Activated T-cell treated with anti-CD3 and anti-CD28 coated beads for 1 hour (primary cell): ENCODE measurements around the gene DYNLT5.
"Not testable (repeated sequence)": the region's sequence is repeated elsewhere in the genome, so short reads cannot be mapped to it uniquely, and the experiment has no call there.

Experiments
- DNase-seq: peaks from one replicate; pipeline ENCODE4 v3.0.0-alpha.2; 2020; ENCODE audit warnings: low read depth

DYNLT5 gene, protein sequence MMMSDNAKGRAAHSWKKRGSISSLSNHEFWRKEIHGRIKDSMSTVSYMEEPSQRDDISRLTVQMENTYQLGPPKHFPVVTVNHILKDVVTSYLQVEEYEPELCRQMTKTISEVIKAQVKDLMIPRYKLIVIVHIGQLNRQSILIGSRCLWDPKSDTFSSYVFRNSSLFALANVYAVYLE

DNA sequence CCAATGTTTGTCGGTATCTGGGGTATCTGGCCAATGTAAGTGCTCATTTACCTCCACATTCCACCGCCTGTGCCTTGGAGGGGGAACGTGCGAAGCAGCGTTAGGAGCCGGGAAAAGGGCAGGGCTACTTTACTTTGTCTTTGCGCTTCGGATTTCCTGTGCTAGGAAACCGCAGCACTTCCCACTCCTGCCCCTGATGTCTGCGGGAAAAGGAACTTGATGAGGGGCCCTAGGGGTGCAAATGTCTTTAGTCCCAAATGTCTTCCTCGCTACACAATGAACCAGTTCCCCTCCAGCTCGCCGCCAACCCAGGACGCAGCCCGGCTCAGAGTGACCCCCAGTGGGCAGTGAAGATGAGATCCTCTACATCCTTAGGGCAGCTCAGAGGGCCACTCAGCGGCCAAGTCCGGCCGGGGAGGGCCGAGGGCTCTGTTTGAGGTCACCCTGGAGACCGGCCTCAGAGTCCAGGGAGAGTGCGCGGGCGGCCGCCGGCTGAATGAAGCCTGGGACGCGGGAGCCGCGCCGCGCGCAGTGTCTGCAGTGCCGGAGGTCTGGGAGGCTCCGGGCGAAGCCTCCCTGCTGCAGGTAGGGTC lies at the start of gene DYNLT5:
TSS of gene DYNLT5 (plus strand) at position 460 of the 593 bp plus-strand sequence. CDS start 2,200 bp downstream, outside the sequence.
- no peak for DNase-seq

DNA sequence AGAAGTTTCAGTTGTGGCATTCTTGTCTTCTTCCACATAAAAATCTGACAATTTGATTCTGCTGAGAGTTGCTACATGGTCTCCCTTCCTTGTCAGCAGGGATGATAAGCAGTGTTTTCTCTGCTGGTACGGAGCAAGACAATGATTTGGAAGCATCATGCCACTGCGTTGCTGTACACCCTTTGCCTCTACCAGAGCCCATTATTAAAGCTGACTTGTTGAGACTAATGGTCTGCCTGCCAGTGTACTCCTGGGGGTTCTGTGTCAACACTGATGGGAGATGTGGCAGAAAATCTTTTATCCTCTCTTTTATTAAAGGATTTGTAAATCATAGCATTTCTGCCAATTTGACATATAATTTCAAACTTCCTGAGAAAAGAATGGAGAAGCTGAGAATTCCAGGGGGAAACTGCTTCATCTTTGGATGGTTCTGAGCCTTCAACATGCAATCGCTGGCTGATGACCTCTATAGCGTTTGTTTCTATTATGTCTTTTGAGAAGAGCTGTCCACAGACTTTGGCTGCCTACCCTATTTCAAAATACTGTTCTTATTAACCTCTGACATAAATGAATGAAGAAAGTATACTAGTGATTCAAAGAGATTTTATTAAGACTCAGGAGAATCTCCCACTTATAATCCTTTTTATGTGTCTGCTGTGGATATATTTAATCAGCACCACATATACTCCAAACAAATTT lies 47.9 kb upstream of the DYNLT5 start:
- DNase-seq = no peak

DNA sequence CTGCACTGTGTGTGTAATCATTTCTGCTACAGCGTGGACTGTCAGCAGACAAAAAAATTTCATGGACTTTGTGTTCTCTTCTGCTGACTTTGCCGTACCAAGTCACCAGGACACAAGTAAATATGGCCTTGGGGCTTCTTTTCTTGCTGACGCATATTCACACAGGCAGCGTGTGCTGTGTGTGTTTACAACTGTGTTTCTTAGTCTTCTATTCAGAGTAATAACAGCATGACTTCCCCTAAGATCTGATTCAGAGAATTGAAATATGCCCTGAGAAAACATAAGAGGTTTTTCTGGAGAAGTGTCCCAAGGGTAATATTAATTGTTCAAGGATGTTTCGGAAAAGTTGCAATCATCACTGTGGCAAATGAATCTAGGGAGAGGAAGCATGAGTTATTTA lies 47.1 kb upstream of the DYNLT5 start:
- DNase-seq = no peak

DNA sequence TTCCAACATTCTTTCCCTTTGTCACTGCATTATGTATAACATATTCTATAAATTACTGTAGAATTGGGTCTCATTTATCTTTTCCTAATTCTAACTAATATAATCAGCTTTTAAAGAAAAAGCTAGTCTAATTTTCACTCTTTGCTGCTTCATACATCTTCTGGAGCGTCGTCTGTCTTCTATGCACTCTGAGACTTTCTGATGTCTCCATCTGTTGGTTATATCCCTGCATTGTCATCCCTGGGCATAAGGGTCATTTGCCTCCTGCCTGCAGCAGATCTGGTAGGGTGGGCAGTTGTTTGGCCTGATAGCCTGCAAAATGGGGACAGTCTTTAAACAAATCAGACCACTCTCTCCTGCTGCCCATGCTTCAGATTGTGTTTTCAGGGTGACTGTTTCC lies 40.8 kb upstream of the DYNLT5 start:
- DNase-seq = no peak

DNA sequence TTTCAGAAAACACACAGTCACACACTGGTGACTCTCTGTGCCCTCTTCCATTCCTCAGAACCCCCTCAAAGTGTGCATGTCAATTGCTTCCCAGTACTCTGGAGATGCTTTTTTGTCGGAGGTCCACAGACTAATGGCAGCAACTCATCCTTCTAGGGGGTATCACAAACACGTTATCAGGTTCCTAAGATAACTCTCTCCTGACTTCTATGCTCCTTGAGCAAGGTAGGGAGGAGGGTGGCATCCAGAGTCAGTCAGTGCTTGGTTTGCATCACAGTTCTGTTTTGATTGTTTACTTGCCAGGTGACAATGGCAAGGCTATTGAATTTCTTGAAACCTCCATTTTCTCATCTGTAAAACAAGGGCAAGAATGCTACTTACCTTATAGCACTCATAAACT lies 39.4 kb upstream of the DYNLT5 start:
- DNase-seq = no peak

DNA sequence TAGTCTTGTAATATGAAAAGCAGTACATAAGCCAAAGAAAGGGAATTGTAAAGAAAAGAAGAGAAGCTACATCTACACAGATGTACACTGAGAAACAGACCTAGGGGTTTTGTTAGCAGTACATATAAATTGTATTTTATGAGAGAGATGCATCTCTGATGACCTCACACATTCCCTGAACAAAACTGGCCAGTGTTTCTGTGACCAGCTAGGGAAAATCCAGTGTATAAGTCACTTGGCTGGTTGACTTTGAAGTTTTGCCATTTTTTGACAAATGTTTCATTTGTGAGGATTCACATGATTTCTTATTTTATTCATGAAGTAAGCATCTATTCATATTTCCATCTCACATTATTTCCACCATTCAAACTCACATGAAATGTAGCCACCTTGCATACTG lies 28.3 kb upstream of the DYNLT5 start:
- no peak for DNase-seq

DNA sequence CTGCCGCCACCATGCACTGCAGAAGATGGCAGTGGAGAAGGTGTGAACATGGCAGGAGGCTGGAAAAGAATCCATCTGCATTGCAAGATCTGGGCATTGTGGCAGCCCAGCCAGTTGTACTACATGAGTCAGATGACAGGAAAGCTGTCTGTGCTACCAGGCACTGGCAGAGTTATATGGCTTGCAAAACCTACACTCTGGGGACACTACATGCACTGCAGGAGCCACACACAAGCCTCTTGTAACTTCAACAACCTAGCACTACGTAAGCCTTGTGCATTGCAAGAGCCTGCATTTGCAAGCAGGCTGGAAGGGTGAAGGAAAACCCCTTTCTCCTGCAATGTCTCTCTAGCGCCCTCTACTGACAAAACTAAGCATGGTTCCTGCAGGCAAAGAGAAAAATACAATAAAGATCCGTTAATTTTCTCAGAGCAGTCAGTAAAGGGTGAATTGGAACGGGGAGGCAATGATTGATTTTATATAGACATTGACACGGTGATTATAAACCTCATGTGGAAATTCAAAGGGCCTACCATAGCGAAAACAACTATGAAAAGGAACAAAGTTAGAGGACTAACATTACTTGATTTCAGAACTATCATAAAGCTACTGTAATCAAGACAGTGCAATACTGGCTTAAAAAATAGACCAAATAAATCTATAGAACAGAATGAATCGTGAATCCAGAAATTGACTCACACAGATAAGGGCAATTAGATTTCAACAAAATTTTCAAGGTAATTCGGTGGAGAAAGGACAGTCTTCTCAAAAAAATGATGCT lies 26.2 kb upstream of the DYNLT5 start:
- DNase-seq = peak; percentile 14

DNA sequence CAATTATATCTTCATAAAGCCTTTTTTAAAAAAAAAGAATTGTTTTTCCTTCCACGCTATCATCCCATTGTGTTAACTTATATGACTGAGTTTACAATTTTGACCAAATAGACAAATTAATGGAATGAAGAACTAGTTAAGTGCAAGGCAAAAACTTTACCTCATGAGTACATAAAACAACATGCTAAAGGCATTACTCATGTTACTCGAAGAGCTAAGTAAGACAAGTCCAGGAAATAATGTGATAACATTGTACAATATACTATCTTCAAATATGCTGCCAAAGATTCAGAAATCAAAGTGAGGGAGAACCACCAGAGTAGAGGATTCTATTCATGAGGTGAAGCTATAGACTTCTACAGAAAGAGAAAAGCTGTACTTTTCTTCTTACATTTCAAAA lies 24.2 kb upstream of the DYNLT5 start:
- DNase-seq = no peak

DNA sequence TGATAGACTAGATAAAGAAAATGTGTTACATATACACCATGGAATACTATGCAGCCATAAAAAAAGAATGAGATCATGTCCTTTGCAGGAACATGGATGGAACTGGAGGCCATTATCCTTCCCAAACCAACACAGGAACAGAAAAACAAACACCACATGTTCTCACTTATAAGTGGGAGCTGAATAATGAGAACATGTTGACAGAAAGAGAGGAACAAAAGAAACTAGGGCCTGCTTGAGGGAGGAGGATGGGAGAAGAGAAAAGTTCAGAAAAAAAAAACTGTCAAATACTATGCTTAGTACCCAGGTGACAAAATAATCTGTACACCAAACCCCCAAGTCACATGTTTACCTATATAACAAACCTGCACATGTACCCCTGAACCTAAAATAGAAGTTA lies 23.5 kb upstream of the DYNLT5 start:
- DNase-seq = not testable (repeated sequence)

DNA sequence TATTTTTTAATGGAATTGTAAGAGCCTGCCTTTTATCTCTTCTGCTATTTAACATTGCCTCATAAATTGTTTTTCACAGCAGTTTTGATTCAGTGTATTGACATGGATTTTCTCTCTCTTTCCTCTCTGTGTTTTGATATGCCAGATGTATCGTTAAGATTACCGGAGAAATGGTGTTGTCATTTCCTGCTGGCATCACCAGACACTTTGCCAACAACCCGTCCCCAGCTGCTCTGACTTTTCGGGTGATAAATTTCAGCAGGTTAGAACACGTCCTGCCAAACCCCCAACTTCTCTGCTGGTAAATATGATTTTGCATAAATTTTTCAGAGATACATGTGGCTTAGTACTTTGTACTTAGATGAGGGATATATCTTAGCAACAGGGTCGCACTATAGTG lies 23.1 kb upstream of the DYNLT5 start:
- no peak for DNase-seq

DNA sequence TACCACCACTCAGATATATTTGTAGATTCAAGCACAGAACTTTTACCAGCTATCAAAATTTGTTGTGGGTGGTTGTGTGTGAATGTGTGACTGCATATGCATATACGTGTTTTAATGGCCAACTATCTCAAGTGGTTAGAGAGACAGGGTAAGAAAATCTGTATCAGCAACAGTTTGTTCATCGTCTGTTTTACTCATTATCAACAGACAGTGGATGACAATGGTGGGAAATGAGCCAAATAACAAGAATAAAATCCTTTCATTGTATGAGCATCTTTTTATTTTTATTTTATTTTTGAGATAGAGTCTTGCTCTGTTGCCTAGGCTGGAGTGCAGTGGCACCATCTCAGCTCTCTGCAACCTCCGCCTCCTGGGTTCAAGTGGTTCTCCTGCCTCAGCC lies 22.7 kb upstream of the DYNLT5 start:
- DNase-seq = no peak

DNA sequence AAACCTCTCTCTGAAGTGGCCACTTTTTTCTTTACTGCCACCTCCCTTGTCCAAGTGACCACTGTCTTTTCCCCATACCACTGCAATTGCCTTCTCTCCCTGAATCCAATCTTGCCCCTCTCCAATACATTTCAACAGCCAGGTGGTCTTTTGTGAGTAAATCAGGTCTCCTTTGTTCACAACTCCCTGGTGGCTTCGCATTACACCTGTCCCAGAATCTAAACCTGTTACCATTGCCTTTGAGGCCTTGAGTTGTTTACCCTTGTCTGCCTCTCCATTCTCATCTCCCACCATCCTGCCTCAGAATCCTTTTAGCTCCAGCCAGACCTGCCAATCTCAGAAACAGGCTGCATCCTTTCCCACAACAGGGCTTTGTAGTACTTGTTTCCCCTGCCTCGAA lies 21.8 kb upstream of the DYNLT5 start:
- DNase-seq = no peak

DNA sequence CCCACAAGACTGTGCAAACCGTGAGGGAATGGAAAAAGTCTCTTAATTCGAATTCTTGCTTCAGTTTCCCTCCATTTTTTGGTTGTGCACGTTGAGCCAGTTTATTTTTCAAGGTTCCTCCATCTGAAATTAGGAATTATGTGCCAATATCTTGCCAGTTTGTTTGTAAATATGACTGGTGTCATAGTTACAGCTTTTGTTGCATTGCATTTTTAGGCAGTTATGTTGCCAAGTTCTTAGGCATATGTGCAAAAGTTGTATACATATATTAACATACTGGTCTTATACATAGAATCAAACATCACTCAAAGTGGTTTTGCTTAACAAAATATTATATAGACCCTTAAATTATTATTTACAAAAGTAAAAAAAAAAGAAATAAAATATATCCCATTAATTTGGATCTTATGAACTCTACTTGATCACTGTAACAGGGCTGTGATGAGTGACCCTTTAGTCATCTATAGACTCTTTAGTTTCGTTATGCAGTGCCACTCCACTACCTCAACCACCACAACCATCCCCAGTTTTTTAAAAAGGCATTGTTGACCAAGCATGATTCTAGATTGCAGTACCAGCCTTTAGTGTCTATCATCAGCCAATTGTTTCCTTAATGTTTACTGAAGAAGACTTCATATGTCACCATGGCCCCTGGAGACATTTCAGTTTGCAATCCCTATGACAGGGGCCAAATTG lies 20.9 kb upstream of the DYNLT5 start:
- no peak for DNase-seq

DNA sequence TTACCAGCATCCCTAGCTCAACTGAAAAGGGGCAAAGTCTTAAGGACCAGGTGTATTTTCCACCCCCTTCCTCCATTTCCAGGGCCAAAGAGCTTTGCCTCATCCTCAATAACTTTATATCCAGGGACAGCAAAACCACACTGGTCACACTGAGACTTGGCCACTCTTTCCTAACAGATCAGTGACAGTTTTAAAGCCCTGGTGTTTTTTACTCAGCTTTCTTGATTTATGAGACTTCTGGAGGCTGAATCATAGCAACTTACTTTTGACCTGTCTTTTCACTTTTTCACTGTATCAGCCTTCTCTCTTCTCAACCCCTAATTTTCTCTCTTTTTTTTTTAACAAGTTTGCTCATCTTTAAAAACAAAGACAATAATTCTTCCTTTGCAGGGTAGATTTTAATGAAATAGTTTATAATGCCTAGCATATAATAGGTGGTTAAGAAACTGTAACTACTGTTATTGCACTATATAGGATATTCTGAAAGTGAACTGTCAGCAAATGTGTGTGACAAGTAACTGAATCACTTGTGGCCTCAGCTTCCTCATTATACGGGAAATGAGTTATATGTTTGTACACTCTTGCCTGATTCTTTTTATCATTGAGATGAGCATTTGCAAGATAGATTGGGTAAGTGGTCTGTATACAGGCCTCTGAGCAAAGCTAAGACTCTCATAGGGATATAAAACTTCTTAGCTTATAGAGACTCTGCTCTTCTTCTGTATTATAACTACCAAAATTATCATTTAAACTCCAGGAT lies 19.7 kb upstream of the DYNLT5 start:
- DNase-seq = no peak

DNA sequence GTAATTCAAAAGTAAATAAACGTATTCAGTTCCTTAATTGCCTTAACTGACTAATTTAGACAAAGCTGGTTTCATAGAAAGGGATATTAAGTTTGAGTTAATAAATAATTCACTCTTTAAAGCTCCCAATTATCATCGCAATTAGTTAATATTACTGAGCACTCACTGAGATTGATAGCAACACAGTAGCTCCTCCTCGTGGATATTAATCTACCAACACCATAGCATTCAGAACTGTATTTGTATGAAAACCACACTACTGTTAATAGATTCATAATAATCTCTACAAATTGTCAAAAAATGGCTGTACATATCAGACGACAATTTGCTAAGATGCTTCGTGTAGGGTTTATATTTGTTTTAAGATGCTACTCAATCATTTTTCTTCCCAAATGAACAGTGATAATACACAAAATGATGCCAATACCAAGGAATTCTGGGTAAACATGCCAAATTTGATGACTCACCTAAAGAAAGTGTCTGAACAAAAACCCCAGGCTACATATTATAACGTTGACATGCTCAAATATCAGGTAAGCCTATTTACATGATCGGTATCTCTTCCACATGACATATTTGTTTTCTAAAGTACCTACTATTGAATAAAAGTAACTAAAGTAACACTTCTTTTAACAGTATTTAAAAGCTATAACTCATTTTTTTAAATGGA lies 18.8 kb upstream of the DYNLT5 start:
- DNase-seq = no peak

DNA sequence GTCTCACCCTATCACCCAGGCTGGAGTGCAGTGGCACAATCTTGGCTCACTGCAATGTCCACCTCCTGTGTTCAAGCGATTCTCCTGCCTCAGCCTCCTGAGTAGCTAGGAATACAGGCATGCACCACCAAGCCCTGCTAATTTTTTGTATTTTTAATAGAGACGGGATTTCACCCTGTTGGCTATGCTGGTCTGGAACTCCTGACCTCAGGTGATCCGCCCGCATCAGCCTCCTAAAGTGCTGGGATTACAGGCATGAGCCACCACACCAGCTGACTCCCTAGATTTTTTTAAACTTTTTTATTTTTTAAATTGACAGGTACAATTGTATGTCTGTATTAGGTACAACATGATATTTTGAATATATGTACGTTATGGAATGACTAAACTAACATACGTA lies 17.7 kb upstream of the DYNLT5 start:
- DNase-seq = not testable (repeated sequence)

DNA sequence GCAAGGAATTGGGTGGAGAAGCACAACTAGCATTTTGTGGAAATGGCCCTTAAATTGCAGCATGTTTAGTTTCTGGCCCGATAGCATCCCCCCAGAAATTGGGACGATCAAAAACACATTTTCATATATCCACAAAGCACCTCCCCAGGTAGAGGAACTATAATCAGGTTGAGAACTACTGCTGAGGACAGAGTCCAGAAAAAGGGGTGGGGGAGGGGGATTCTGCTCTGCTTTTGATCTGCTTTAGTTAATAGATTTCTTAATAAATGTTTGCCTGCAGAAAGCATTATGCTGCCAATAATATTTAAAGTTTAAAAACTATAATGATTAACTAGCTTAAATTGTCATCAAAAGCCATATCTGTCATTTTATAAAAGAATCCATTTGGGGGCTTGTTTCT lies 14.4 kb upstream of the DYNLT5 start:
- DNase-seq = no peak

DNA sequence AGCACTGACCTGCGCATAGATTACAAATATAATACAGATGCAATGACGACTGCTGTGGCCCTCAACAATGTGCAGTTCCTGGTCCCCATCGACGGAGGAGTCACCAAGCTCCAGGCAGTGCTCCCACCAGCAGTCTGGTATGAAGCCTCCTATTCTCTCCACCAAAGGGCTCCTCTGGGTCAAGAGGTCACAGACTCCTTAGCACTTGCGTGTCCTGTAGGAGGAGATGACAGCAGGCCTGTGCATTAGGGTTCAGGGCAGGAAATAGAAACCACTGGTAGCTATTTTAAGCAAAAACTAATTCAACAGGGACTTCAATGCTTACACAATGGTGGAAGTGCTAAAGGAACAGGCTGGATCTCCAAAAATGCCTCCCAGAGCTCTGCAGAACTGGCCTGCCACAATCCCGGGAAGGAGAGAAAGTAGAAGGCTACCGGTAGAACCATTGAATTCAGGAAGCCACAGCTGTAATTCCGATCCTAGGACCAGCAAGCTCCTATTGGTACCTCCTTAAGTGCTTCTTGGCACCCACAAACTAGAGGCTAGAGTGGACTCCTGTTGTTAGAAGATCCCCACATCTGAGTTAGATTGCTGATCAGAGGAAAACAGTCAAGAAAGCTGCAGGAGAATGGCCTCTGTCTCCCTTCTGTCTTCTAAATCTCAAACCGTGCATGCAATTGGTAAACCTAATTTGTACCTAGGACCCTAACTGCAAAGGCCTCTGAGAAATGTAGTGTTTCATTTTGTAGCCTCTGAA lies 12.7 kb upstream of the DYNLT5 start:
- DNase-seq = no peak

DNA sequence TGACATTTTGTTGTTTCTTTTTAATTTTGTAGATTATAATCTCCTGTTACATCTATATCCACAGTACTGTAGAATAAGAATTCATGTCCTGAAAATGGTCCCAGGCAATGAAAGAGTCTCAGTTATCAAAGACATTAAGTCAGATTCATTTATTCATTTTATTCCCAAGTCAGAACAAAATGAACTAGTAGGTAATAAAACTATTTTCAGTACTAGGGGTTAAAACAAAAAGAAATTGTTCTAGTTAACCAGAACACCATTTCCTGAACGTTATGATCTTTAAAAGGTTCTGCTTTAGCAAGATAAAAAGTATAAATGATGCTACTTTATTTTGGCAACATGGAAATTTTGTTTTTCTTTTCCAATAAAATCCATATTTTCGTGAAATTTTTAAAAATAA lies 6.8 kb upstream of the DYNLT5 start:
- DNase-seq = no peak

DNA sequence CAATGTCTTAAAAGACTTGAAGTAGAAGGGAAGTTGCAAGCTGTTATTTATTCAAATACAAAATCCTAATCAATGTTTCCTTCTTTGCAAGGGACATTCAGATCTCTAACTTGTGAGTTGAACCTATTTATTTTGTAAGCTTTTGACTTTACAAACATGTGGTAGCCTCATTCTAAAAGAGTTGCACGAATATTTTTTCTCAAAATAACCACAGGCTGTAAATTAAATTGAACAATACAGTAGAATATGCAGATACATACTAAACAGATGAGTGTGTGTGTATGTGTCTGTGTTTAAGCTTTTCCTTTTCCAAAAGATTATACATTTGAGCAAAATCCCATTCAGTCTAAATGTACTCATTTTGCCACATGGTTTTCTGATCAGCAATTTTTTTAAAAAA lies 4.8 kb upstream of the DYNLT5 start:
- no peak for DNase-seq
